NCI-H82 treated with DMSO at 0.1 percent for 48 hours (cell line): ENCODE measurements around the gene C19orf81.
A peak's percentile ranks its signal among the peaks of the same experiment; 100 is the strongest.
"Not testable (repeated sequence)": the region's sequence is repeated elsewhere in the genome, so short reads cannot be mapped to it uniquely, and the experiment has no call there.

Experiments
- DNase-seq: peaks from one replicate; lab custom pipeline; 2025; ENCODE audit not compliant: unreplicated experiment; lab: John Stamatoyannopoulos, UW

C19orf81 gene

GRCh38 chr19:50649433-50650391, at the start of gene C19orf81:
TSS of gene C19orf81 (plus strand) at chr19:50649445. CDS start at chr19:50649445, 0 bp downstream.
- DNase-seq, result no peak

GRCh38 chr19:50601407-50602088, 47.7 kb upstream of the C19orf81 start:
- no peak for DNase-seq

GRCh38 chr19:50602089-50602422, 47.2 kb upstream of the C19orf81 start:
- no peak for DNase-seq

GRCh38 chr19:50602496-50602895, 46.7 kb upstream of the C19orf81 start:
- DNase-seq, result no peak

- DNase-seq, result no peak
These were observed 46.3 kb upstream of the C19orf81 start for GRCh38 chr19:50602935-50603334.

DNA sequence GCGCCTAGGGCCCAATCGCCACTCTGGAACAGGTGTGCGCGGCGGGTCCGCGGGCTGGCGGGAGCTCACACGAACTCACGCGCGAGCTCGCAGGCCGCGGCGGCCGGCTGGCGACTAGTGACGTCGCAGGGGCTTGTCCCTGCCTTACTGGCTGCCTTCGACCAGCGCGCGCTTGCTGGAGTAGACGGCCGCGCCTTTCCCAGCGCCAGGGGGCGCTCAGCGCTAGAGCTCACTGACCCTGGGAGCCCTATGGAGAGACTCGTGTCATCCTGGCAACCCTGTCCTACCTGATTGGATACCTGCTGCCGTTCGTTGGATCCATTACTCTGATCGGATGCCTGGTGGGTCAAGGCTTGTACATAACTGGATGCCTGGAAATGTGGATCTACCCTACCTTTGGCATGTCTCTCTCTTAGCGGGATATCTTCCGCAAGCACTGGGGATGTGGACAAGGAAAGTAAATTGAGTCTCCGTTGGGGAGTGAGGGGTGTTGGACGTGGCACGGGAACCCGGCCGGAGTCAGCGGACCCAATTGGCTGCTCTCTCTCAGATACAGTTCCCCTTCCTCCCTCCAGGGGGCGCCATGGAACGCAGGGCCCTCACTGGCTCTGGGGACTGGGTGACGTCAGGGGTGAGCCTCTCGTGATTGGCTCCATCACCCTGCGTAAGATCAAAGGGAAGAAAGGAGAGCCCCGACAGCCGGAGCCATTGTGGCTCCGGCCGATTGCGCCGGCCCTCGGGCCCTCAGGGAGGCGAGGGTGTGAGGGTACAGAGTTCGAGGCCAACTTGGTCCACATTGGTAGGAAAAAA, 44.8 kb upstream of the C19orf81 start:
- not testable (repeated sequence) for DNase-seq

DNA sequence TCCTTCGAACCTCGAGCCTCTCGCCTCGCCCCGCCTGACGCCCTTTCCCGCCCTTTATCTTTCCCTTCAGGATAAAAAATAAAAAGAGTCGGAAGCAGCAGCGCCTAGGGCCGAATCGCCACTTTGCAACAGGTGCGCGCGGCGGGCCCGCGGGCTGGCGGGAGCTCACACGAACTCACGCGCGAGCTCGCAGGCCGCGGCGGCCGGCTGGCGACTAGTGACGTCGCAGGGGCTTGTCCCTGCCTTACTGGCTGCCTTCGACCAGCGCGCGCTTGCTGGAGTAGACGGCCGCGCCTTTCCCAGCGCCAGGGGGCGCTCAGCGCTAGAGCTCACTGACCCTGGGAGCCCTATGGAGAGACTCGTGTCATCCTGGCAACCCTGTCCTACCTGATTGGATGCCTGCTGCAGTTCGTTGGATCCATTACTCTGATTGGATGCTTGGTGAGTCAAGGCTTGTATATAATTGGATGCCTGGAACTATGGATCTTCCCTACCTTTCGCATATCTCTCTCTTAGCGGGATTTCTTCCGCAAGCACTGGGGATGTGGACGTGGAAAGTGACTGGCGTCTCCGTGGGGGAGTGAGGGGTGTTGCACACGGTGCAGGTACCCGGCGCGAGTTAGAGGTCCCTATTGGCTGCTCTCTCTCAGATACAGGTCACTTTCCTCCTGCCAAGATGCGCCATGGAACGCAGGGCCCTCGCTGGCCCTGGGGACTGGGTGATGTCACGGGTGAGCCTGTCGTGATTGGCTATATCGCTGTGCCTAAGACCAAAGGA, 43.0 kb upstream of the C19orf81 start:
- not testable (repeated sequence) for DNase-seq

DNA sequence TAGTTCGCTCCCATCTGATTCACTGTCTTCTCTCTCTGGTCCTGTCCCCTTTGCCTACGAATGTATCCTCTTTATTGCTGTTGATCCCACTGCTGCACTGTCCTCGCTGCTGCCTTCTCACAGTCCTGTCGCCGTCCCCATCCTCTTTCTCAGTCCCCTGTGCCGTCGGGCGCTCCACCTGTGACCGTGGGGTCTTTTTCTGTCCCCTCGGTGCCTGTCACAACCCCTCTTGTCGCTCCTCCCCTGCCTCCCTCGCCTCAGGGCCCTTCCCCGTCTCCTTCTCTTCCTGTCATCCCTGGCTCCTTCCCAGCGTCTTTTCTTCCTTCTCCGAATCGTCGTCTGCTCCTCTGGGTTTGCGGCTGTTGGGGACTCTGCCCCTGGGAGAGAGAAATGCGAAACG, 41.9 kb upstream of the C19orf81 start:
- no peak for DNase-seq

DNA sequence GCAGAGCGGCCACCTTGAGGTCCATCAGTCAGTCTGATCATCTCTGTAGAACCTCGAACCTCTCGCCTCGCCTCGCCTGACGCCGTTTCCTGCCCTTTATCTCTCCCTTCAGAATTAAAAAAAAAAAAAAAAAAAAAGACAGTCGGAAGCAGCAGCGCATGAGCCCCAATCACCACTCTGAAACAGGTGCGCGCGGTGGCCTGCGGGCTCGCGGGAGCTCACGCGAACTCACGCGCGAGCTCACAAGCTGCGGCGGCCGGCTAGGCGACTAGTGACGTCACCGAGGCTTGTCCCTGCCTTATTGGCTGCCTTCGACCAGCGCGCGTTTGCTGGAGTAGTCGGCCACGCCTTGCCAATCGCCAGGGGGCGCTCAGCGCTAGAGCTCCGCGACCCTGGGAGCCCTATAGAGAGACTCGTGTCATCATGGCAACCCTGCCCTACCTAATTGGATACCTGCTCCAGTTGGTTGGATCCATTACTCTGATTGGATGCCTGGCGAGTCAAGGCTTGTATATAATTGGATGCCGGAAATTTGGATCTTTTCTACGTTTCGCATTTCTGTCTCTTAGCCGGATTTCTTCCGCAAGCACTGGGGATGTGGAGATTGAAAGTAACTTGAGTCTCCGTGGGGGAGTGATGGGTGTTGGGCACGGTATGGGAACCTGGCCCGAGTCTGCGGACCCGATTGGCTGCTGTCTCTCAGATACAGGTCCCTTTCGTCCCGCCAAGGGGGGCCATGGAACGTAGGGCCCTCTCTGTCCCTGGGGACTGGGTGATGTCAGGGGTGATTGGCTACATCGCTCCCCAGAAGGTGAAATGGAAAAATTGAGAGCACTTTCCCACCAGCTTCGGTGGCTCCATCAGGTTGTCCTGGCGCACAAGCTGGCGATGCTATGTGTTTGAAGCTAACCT, 41.1 kb upstream of the C19orf81 start:
- peak; percentile 6 for DNase-seq

GRCh38 chr19:50612504-50613404, 36.5 kb upstream of the C19orf81 start:
- not testable (repeated sequence) for DNase-seq

GRCh38 chr19:50618379-50618778, 30.9 kb upstream of the C19orf81 start:
- DNase-seq, result not testable (repeated sequence)

GRCh38 chr19:50619184-50619583, 30.1 kb upstream of the C19orf81 start:
- not testable (repeated sequence) for DNase-seq

DNA sequence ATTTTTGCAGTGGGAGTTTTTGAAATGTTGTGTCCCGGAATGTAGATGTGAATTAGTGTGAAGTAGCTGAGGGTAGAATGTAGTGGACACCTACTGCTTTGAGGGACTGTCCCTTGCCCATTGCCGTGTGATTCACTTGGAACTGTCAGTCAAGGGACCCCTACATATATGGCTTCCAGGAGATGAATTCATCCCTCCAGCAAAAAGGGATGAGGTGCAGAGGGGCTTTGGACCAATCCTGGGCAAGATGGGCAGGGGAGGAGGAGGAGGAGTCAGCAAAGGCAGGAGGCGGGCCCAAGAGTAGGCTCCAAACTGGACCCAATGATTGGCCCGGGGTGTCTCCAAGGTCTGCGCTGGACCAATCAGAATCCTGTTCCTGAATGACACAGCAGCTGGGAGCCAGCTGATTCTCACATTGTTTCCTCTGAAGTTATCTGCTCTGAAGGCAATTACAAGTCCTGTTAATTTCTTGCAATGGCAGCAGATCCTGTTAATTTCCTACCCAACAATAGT, 28.8 kb upstream of the C19orf81 start:
- DNase-seq, result not testable (repeated sequence)

- no peak for DNase-seq
These were observed 24.2 kb upstream of the C19orf81 start for GRCh38 chr19:50624949-50625600.

- no peak for DNase-seq
These were observed 23.2 kb upstream of the C19orf81 start for GRCh38 chr19:50626011-50626410.

DNA sequence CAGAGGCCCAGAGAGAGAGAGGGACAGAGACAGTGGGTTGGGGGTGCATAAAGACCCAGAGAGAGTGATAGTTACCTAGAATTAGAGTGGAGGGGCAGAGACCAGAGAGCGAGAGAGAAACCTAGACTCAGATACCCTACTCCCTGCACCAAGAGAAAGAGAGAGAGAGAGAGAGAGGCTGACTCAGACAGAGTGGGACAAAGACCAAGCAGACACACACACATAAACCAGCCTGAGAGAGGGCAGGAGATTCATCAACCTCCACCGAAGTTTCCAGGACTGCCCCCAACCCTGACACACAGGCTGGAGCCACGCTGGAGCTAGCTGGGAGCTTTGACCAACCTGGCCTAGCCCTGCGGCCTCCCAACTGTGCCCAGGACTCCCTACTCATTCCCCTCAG, 22.4 kb upstream of the C19orf81 start:
- DNase-seq, result no peak

GRCh38 chr19:50628146-50628545, 21.1 kb upstream of the C19orf81 start:
- no peak for DNase-seq

GRCh38 chr19:50628551-50628950, 20.7 kb upstream of the C19orf81 start:
- DNase-seq, result no peak
